Measurements from ENCODE around the gene ARFGAP1.

ARFGAP1 gene

DNA sequence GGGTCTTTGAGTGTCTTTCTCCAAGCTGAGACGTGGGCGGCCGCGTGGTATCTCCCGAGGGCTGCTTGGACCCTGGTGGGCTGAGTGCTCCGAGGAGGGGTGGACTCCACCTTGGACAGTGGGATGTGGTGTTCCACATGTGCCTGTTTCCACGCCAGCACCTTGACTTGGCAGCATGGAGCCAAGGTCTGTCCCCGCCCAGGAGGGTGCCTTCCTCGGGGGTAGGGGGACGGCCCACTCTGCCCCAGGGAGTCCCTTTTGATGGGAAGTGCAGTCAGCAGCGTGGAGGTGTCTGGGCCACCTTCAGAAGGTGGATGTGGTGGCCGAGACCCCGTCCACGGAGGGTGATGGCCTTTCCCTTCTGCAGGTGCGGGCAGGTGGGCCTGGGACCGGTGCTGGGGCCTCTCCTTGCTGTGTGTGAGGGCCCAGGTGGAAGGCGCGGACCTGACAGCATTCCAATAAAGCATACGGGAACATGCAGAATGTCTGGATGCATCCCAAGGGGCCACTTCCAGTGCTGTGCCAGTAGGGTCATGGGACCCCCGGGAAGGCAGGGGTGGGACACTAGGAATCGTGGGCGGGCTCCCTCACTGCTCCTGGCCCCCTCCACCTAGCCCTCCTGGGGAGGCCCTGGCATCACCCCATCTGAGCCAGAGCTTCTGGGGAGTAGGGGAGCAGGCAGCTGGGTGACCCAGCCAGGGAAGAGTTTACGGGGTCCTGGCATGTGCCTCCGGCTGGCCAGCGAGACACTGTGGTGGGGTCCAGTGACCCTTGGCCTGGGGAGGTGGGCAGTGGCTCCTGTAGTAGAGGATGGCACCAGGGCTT lies 16.9 kb downstream of the ARFGAP1 start:
- H3K9ac ChIP-seq: 0 out of 22 replicates have a peak overlapping the region, but pooled peaks of 1 of the 11 experiments have one; percentile 29
- H3K27me3 ChIP-seq: peaks cover 1 to 5% (median 4%) of the 10 kb centered on the region in 11 experiments; a peak in 19 of 22 replicates
- H3K4me2 ChIP-seq: peak overlapping the region in 4 of 11 experiments; percentile 37 to 53 (median 50); a peak in 5 of 22 replicates
- H3K36me3 ChIP-seq: peaks cover 21 to 48% (median 42%) of the 10 kb centered on the region in 11 experiments; a peak in 21 of 22 replicates
- H3K27ac ChIP-seq: no peak overlapping the region
- TF ChIP-seq Cebpa-rat (IDR thresholded peaks at IDR 0.05): no peak
- peaks cover 13 to 89% (median 74%) of the 10 kb centered on the region in 10 experiments for H3K4me1 ChIP-seq
- no peaks in the 10 kb centered on the region for H3K9me3 ChIP-seq (replicated peaks in 1 of 11)
- H3K4me3 ChIP-seq: no peak overlapping the region
- peaks cover 28 to 85% (median 53%) of the 10 kb centered on the region in 11 experiments; a peak in 21 of 22 replicates for H4K20me1 ChIP-seq

DNA sequence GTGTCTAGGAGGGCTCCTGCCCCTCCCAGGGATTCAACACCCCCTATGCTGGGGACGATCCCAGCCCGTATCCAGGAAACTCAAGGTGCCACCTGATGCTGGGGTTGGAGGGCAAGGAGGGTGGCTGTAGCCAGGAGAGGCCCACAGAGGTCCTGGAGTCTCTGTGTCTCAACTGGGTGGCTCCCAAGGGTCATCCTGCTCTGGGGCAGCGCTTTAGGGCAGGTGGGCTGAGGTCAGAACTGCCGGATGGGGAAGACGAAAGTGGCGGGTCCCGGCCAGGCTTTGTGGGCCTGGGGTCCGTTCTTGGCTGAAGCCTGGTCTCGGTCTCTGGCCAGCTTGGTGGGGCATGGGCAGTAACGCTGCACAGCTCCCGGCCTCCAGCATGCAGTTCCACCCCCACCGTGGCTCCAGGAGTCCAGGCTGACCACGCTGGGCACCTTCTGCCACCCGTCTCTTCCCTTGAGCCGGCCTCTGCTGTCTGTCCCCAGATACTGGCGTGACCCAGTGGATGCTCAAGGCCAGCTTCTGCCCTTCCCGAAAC lies 17.6 kb downstream of the ARFGAP1 start:
- Histone ChIP-seq H3K4me2 (peak overlapping the region in 3 of 11 experiments; percentile 30 to 53 (median 38); a peak in 4 of 22 replicates), H3K9me3 (replicated peaks in 1 of 11) (no peaks in the 10 kb centered on the region), H3K9ac (0 out of 22 replicates have a peak overlapping the region, but pooled peaks of 1 of the 11 experiments have one; percentile 29), H3K27me3 (peaks cover 8 to 12% (median 11%) of the 10 kb centered on the region in 11 experiments), H4K20me1 (peaks cover 28 to 85% (median 53%) of the 10 kb centered on the region in 11 experiments; a peak in 21 of 22 replicates), H3K4me1 (peaks cover 6 to 87% (median 69%) of the 10 kb centered on the region in 10 experiments), H3K4me3 (no peak overlapping the region), H3K36me3 (peaks cover 21 to 48% (median 42%) of the 10 kb centered on the region in 11 experiments; a peak in 21 of 22 replicates), H3K27ac (no peak overlapping the region)
- TF ChIP-seq Cebpa-rat (IDR thresholded peaks at IDR 0.05): no peak

- peaks cover 21 to 42% (median 36%) of the 10 kb centered on the region in 11 experiments; a peak in 21 of 22 replicates for H3K36me3 ChIP-seq
- H4K20me1 ChIP-seq: peaks cover 28 to 85% (median 49%) of the 10 kb centered on the region in 11 experiments; a peak in 21 of 22 replicates
- peaks cover 0 to 87% (median 69%) of the 10 kb centered on the region in 10 experiments; a peak in 18 of 20 replicates for H3K4me1 ChIP-seq
- H3K9ac ChIP-seq: no peak overlapping the region
- no peaks in the 10 kb centered on the region for H3K9me3 ChIP-seq (replicated peaks in 1 of 11)
- H3K27me3 ChIP-seq: peaks cover 15 to 18% (median 17%) of the 10 kb centered on the region in 11 experiments
- H3K27ac ChIP-seq: no peak overlapping the region
- no peak overlapping the region for H3K4me3 ChIP-seq
- H3K4me2 ChIP-seq: peak overlapping the region in 8 of 11 experiments; percentile 5 to 53 (median 30); a peak in 11 of 22 replicates
- TF ChIP-seq Cebpa-rat (IDR thresholded peaks at IDR 0.05): no peak
Measured at GRCh38 chr20:63290677-63291472, 18.3 kb downstream of the ARFGAP1 start.

DNA sequence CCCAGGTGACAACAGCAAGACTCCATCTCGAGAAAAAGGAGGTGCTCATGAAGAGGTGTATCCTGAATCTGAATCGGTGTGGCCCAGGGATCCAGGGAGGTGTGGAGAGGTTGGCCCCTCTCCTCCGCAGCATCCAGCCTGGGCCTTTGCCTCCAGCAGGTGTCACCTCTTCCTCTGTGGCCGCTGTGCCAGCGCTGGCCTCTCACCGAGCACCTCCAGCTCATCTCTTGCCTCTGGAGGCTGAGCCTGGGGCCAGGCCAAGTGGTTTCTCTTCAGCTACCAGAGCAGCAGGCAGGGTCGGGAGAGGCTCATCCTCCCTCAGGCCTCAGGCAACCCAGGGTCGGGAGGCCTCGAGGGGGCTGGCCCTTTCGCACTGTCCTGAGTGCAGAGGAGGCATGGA lies 19.2 kb downstream of the ARFGAP1 start:
- H4K20me1 ChIP-seq: peaks cover 28 to 85% (median 44%) of the 10 kb centered on the region in 11 experiments; a peak in 21 of 22 replicates
- peaks cover 22 to 28% (median 27%) of the 10 kb centered on the region in 11 experiments for H3K27me3 ChIP-seq
- peak overlapping the region in 1 of 11 experiments; percentile 61; a peak in 1 of 22 replicates for H3K27ac ChIP-seq
- peak overlapping the region in 8 of 11 experiments; percentile 6 to 53 (median 38); a peak in 9 of 22 replicates for H3K4me2 ChIP-seq
- no peaks in the 10 kb centered on the region for H3K9me3 ChIP-seq (replicated peaks in 1 of 11)
- no peak for TF ChIP-seq Cebpa-rat (IDR thresholded peaks at IDR 0.05)
- peaks cover 0 to 87% (median 70%) of the 10 kb centered on the region in 10 experiments; a peak in 18 of 20 replicates for H3K4me1 ChIP-seq
- no peak overlapping the region for H3K4me3 ChIP-seq
- peaks cover 20 to 35% (median 29%) of the 10 kb centered on the region in 11 experiments; a peak in 21 of 22 replicates for H3K36me3 ChIP-seq
- H3K9ac ChIP-seq: no peak overlapping the region

- Histone ChIP-seq H3K4me2 (peak overlapping the region in 8 of 11 experiments; percentile 6 to 53 (median 38); a peak in 10 of 22 replicates), H3K4me1 (peaks cover 0 to 87% (median 70%) of the 10 kb centered on the region in 10 experiments; a peak in 18 of 20 replicates), H3K27me3 (peaks cover 22 to 32% (median 31%) of the 10 kb centered on the region in 11 experiments), H3K27ac (peak overlapping the region in 1 of 11 experiments; percentile 61; a peak in 1 of 22 replicates), H3K9me3 (replicated peaks in 1 of 11) (no peaks in the 10 kb centered on the region), H3K36me3 (peaks cover 18 to 30% (median 24%) of the 10 kb centered on the region in 11 experiments; a peak in 21 of 22 replicates), H4K20me1 (peaks cover 28 to 84% (median 44%) of the 10 kb centered on the region in 11 experiments; a peak in 21 of 22 replicates), H3K4me3 (no peak overlapping the region), H3K9ac (no peak overlapping the region; a peak in 1 of 22 replicates)
- TF ChIP-seq Cebpa-rat (IDR thresholded peaks at IDR 0.05): no peak
Measured at GRCh38 chr20:63292292-63292701, 19.7 kb downstream of the ARFGAP1 start.

DNA sequence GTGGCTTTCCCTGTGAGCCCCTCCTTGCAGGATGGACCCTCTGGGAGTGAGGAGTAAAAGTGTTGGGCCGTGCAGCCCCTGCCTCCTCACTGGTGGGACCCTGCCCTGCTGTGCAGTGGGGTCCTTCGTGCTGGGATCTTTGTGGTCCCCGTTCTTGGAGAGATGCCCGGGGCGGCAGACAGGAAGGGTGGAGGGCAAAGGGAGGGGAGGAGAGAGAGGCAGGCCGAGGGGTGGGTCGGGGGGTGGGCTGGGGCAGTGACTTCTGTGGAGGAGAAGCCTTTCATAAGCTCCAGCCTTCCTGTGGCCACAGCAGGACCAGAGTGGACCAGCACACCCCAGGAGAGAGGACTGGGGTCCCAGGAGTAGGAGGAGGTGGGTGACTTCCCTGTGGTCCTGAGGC lies 20.3 kb downstream of the ARFGAP1 start, which contains the start of gene COL20A1:
COL20A1 (plus strand) TSS at position 283 of the 400 bp plus-strand sequence. CDS start 1,922 bp downstream, outside the sequence.
- H3K27ac ChIP-seq: peak within 1 kb of the TSS in 1 of 11 experiments; percentile 61; a peak in 1 of 22 replicates
- H3K4me1 ChIP-seq: peaks cover 0 to 87% (median 71%) of the 10 kb centered on the region in 10 experiments; a peak in 18 of 20 replicates
- H3K27me3 ChIP-seq: peaks cover 22 to 35% (median 31%) of the 10 kb centered on the region in 11 experiments
- no peak within 1 kb of the TSS; a peak in 2 of 22 replicates for H3K9ac ChIP-seq
- peak within 1 kb of the TSS in 8 of 11 experiments; percentile 6 to 53 (median 38); a peak in 12 of 22 replicates for H3K4me2 ChIP-seq
- H3K36me3 ChIP-seq: peaks cover 15 to 24% (median 18%) of the 10 kb centered on the region in 11 experiments; a peak in 21 of 22 replicates
- no peak for TF ChIP-seq Cebpa-rat (IDR thresholded peaks at IDR 0.05)
- peaks cover 28 to 80% (median 44%) of the 10 kb centered on the region in 11 experiments; a peak in 21 of 22 replicates for H4K20me1 ChIP-seq
- H3K4me3 ChIP-seq: no peak within 1 kb of the TSS
- H3K9me3 ChIP-seq (replicated peaks in 1 of 11): no peaks in the 10 kb centered on the region

DNA sequence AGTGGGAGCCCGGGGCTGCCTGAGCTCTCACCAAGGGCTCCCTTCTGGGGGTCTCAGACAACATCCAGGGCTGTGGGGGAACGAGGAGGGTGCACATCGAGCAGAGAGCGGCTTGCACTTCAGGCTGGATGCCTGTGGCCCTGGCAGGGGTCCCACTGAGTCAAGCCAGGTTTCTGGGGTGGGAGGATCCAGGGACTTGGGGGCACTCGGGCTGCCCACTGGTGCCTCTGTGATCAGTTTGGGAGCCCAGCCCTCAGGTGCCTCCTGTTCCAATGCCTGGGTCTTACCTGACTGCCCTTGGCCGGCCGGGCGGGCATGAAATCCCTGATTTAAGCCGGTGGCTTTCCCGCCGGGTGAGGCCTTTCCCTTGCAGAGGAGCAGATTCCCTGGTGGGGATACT lies 20.8 kb downstream of the ARFGAP1 start:
- H3K4me2 ChIP-seq: peak overlapping the region in 5 of 11 experiments; percentile 6 to 38 (median 12); a peak in 5 of 22 replicates
- H3K27me3 ChIP-seq: peaks cover 22 to 35% (median 31%) of the 10 kb centered on the region in 11 experiments
- H3K9ac ChIP-seq: no peak overlapping the region; a peak in 1 of 22 replicates
- H3K36me3 ChIP-seq: peaks cover 10 to 19% (median 12%) of the 10 kb centered on the region in 11 experiments; a peak in 21 of 22 replicates
- no peaks in the 10 kb centered on the region for H3K9me3 ChIP-seq (replicated peaks in 1 of 11)
- H4K20me1 ChIP-seq: peaks cover 27 to 75% (median 40%) of the 10 kb centered on the region in 11 experiments; a peak in 21 of 22 replicates
- H3K4me1 ChIP-seq: peaks cover 0 to 81% (median 66%) of the 10 kb centered on the region in 10 experiments; a peak in 18 of 20 replicates
- H3K4me3 ChIP-seq: no peak overlapping the region
- H3K27ac ChIP-seq: no peak overlapping the region
- no peak for TF ChIP-seq Cebpa-rat (IDR thresholded peaks at IDR 0.05)
